Stimulated activated CD8-positive, alpha-beta memory T cell treated with anti-CD3 and anti-CD28 coated beads, Interleukin-15, amount 100 ng/mL, for 1 hour (primary cell): ENCODE results near the gene HINFP.
"Not testable (repeated sequence)": the region's sequence is repeated elsewhere in the genome, so short reads cannot be mapped to it uniquely, and the experiment has no call there.

Source experiments
- DNase-seq: peaks from one replicate; pipeline ENCODE4 v3.0.0-alpha.2; 2020; ENCODE audit warnings: low read depth

Gene HINFP

DNA sequence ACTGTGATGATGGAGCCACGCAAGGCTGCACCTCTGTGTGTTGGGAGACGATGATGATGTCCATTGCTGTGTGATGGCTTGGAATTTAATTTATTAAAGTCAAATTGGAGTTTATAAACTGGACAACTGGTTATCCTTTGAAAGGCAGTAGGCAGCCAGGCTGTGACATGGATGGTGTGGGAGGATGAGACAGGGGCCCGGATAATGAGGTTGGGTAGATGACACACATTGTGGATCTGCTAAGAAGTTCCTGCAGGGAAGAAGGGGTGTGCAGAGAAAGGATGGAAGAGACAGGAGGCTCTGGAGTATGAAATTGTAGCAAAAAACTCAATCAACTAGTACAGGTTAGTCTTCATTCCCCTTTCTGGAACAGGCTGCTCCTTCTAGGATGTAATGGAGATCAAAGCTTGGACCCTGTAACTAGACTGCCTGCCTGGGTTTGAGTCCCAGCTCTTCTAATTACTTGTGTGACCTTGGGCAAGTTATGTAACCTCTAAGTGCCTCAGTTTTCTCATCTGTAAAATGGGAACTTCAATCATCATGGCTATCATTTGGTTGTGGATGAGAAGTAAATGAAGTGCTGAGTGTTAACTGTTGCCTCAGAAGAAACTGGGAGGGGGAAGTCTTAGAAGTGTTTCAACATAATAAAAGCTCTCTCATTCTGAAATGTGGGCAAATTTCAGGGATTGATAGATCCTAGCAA is 4.2 kb upstream of the HINFP start:
- no peak for DNase-seq

- DNase-seq = no peak
Observed at GRCh38 chr11:119118227-119118626, 3.2 kb upstream of the HINFP start.

DNA sequence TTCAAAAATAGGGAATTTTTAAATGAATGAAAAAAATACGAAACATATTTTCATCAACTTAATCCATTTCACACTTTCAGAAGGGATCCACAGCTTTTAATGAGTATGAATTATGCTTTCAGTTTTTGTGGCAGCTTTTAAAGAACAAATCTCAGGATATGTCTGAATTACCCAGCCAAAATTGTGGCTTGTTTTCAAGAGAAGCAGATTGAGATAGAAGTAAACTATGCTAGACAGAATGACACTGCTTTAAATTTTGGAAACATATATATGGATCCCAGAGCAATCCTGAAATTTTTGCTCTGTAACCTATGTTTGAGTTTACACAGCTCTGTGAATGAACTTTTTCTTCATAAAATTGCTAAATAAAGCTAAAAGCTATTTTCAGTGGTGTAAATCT is 2.4 kb upstream of the HINFP start:
- no peak for DNase-seq

- DNase-seq = no peak
Observed at GRCh38 chr11:119120639-119121007, 757 bp upstream of the HINFP start.

GRCh38 chr11:119121811-119122124 is 388 bp downstream of the HINFP start:
- DNase-seq = no peak

DNA sequence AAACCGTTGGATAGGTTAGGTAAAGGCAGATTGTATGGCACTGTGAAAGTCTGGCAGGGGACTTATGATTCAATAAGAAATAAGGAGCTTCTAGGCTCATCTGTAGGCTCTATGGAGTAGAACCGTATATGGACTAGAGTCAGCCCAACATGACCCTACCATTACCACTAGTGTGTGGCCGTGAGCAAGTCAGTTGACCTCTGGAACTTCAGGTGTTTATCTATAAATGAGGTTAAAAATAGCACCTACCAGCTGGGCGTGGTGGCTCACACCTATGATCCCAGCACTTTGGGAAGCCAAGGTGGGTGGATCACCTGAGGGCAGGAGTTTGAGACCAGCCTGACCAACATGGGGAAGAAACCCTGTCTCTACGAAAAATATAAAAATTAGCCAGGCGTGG is 4.4 kb downstream of the HINFP start:
- DNase-seq = no peak

GRCh38 chr11:119126675-119127268 is 5.4 kb downstream of the HINFP start:
- no peak for DNase-seq

- DNase-seq = no peak
Observed at GRCh38 chr11:119130662-119131061, 9.3 kb downstream of the HINFP start.

- DNase-seq = no peak
Observed at GRCh38 chr11:119134389-119134978, 13.1 kb downstream of the HINFP start.

- not testable (repeated sequence) for DNase-seq
Observed at GRCh38 chr11:119139276-119139675, 17.9 kb downstream of the HINFP start.

- DNase-seq = no peak
Observed at GRCh38 chr11:119144825-119145486, 23.6 kb downstream of the HINFP start.

DNA sequence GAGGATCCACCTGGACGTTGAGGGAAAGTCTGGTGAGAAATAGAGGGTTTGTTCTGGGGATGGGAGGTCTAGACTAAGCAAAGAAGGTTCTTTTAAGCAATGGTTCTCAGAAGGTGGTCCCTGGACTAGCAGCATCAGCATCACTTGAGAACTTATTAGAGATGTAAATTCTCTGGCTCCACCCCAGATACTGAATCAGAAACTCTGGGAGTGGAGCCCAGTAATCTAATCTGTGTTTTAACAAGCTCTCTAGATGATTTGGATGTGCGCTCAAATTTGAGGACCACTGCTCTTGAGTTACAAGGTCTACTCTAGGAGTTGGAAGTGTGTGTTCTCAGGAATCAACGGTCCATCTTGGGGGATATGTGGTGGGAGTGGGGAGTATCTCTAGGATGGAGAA is 24.2 kb downstream of the HINFP start:
- DNase-seq = no peak

DNA sequence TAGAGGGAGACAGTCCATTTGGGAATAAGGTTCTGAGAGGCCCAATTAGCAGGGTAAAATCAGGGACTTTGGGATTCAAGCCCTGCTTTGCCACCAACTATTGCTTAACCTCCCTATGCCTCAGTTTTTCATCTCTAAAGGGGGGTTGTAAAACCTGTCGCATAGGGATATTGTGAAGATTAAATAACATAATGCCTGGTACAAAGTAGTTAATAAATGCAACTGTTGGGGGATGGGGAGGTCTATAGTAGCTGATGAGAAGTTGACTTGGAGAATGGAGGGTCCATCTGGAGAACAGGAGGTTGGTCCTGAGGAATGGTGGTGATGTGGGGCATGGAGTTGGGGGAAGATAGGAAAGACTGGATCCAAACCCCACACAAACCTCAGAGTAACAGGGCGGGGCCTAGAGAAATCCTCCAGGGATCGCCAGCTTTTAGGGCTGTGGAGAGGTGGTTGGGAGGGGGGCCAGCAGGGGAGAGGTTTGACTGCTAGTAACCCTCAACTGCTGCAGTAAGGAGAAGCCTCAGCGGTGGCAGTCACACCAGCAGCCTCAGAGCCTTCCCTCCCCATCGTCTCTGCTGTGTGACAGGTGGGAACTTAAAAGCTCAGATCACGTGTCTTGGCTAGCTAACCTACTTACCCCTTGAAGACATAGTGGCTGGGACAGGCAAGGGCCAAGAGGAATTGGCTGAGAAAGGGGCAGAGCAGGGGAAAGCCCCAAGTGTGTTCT is 26.4 kb downstream of the HINFP start:
- DNase-seq = no peak

DNA sequence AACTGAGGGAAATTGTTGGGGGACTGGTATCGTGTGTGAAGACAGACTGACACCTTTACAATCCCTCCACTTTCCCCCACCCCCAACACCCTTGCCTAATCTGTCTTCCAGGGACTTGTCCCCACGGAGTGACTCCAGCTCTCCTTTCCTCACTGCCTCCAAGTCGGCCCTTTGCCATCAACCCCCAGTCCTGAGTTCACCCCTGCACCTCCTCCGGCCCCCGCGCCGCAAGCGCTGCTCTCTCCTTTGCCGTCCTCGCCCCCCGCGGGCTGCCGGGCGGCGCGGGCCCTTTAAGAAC is 27.3 kb downstream of the HINFP start:
- DNase-seq = no peak

GRCh38 chr11:119149018-119149785 is 27.8 kb downstream of the HINFP start, which contains the start of gene ABCG4:
Gene ABCG4, plus strand, starts transcription at chr11:119149052. Its CDS starts 914 bp downstream, at chr11:119149966.
- no peak for DNase-seq

- no peak for DNase-seq
Observed at GRCh38 chr11:119149786-119150275, 28.5 kb downstream of the HINFP start.

DNA sequence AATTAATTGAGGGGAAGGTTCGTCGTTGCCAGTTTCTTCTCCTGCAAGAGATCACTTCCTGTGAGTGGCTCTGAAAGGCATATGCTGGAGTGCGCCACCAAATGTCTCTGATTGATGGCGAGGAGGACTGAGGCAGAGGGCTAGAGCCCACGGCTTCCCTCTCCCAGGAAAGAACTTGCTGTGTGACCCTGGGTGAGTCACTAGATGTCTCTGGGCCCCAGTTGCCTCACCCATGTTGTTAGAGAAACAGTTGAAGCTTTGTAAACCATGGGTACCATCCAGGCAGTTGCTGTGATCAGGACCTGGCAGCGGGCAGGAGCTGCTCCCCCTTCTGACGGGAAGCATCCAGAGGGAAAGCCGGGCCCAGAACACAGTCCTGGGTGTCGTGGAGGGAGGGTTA is 30.7 kb downstream of the HINFP start:
- no peak for DNase-seq

GRCh38 chr11:119152604-119153003 is 31.2 kb downstream of the HINFP start:
- DNase-seq = no peak

DNA sequence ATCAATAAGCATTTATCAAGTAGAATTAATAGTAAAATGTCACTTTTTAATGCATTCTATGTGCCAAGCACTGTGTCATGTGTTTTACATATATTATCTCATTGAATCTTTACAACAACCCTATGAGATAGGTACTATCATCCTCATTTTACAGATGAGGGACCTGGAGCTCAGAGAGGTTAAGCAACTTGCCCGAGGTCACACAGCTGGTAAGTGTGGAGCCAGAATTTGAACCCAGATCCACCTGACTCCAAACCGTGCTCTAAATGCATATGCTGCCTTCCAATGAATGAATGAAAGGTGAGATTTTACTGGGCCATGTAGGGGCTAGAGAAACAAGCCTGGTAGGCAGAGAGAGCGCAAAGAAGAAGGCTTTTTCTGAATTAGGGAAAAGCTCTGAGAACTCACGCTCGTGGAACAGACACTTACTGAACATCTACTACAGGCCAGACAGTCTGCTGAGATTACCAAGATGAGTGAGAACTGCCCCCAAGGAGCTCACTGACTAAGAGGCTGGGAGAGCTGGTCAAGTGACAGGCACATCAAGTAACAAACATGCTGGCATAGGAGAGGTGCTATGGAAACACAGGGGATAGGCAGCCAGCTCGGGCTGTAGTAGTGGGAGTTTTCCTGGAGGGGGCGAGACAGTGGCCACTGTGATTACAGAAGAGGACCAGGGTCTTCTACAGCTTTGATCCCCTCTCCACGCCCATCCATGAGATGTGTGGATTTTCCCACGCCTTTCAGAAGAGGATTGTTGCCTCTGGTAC is 31.9 kb downstream of the HINFP start:
- DNase-seq = no peak

GRCh38 chr11:119154178-119154577 is 32.8 kb downstream of the HINFP start:
- no peak for DNase-seq
